DMS153 treated with DMSO at 0.1 percent for 48 hours (cell line): ENCODE data around the gene RHOBTB1.
"Not testable (repeated sequence)": the region's sequence is repeated elsewhere in the genome, so short reads cannot be mapped to it uniquely, and the experiment has no call there.

Source experiments
- DNase-seq: peaks from one replicate; lab custom pipeline; 2025; ENCODE audit not compliant: unreplicated experiment; lab: John Stamatoyannopoulos, UW

RHOBTB1 gene

GRCh38 chr10:60944058-60944909 is at the start of gene RHOBTB1:
Gene RHOBTB1 (minus strand): TSS chr10:60944185. CDS start chr10:60911542, 32,643 bp downstream.
- peak; percentile 43 for DNase-seq

- DNase-seq = no peak
Measured at GRCh38 chr10:60992636-60993035, 48.7 kb upstream of the RHOBTB1 start.

GRCh38 chr10:60990663-60991062 is 46.7 kb upstream of the RHOBTB1 start:
- no peak for DNase-seq

- no peak for DNase-seq
Measured at GRCh38 chr10:60989400-60989876, 45.5 kb upstream of the RHOBTB1 start.

GRCh38 chr10:60986791-60987190 is 42.8 kb upstream of the RHOBTB1 start:
- DNase-seq = no peak

- no peak for DNase-seq
Measured at GRCh38 chr10:60985951-60986350, 42.0 kb upstream of the RHOBTB1 start.

- DNase-seq = no peak
Measured at GRCh38 chr10:60980997-60981396, 37.0 kb upstream of the RHOBTB1 start.

DNA sequence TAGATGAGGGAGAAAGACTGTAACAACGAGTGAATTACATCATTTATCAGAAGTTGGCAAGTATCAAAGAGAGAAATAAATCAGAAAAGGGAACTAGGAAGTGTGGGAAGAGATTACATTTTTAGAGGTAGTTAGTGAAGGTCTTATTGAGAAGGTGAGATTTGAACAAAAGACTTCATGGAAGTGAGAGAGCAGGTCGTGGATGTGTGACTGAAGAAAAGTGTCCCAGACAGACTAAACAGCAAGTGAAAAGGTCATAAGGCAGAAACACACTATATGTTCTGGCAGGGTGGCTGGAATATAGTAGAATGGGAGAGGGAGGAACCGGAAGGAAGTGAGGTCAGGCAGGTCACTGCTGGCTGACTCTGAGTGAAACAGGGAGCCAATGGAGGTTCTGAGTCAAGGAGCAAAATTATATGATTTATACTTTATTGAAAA is 35.7 kb upstream of the RHOBTB1 start:
- no peak for DNase-seq

DNA sequence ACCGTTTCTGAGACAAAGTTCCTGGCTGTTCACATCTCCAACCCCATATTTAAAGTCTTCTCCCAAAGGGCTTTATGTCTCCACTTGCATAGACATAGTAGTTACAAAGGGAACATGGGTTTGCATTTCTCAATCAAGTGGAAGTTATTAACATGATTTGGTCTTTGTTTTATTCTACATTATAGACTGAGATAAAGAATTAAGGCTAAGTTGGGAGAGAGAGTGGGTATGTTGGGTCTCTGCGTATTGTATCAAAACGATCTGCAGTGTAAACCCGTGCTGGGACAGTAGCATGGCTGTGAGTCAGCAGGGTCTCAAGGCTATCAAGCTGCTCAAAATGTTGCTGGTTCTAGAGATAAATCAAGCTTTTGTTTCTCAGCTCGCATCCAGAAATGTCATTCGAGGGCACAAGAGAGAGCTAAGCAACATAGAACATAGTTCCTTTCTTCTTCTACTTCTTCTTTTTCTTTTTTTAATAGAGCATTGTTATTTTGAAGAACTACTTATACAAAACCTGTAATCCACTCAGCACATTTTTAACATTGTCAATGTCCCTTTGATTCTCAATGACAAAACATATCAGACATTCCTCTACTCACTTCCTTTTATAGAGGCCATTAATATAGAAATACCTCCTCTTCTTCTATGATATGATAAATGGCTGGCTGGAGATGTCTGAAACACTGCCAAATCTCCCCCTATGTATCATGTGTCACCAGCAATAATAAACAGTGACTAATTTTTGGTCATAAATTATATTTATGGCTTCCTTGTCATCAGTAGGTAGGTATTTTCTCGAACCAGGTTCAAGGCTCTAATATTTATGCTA is 34.5 kb upstream of the RHOBTB1 start:
- DNase-seq = no peak

GRCh38 chr10:60977161-60978122 is 33.5 kb upstream of the RHOBTB1 start:
- DNase-seq = no peak

GRCh38 chr10:60976687-60977086 is 32.7 kb upstream of the RHOBTB1 start:
- no peak for DNase-seq

GRCh38 chr10:60975716-60976115 is 31.7 kb upstream of the RHOBTB1 start:
- no peak for DNase-seq

DNA sequence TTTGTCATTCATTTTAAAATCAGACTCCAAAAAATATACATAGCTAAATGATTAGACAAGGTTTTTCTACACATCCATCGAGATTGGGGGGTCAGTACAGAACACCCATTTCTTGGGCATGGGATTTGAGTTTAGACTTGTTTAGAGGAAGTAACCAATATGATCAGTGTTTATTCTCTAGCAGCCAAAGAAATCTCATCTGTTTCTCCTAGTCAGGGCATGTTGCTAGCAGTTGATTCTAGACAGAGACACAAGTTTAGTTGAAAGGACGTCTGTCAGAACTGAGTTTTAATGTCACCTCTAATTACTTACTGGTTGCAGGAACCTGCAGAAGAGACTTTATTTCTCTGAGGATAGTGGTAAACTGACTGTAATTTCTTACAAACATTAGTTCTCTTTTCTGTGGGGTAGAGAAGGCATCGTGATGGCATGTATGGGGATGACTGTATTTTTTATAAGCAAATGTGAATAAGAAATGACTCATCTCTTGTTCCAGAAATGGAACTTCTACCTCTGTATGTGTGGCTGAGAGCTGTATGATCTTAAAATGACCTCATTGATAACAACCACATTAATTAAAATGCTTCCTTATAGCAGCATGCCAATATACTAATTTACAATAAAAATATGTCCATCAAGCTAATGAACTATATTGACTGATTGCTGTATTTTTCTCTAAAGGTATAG is 30.6 kb upstream of the RHOBTB1 start:
- DNase-seq = no peak

DNA sequence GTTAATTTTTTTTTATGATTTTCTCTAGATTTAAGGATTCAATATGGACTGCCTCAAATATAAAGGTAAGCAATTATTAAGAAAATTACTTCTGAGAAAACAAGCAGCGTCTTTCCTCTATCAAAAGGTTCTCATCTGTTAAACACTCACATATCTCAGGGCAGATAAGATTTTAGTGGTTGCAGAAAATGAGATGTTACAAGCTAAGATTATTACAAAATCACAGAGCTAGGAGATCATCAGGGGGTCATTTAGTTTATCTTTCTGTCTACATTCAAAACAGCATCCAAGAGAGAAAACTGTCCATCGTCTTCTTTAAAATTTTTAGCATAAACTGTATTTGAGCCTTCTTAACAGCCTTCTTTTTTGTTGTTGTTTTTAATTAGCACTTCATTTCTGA is 29.1 kb upstream of the RHOBTB1 start:
- no peak for DNase-seq

DNA sequence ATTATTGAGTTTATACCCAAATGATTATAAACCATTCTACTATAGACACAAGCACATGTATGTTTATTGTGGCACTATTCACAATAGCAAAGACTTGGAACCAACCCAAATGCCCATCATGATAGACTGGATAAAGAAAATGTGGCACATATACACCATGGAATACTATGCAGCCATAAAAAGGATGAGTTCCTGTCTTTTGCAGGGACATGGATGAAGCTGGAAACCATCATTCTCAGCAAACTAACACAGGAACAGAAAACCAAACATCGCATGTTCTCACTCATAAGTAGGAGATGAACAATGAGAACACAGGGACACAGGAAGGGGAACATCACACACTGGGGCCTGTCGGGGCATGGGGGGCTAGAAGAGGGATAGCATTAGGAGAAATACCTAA is 28.2 kb upstream of the RHOBTB1 start:
- not testable (repeated sequence) for DNase-seq

- DNase-seq = no peak
Measured at GRCh38 chr10:60970526-60970925, 26.5 kb upstream of the RHOBTB1 start.

DNA sequence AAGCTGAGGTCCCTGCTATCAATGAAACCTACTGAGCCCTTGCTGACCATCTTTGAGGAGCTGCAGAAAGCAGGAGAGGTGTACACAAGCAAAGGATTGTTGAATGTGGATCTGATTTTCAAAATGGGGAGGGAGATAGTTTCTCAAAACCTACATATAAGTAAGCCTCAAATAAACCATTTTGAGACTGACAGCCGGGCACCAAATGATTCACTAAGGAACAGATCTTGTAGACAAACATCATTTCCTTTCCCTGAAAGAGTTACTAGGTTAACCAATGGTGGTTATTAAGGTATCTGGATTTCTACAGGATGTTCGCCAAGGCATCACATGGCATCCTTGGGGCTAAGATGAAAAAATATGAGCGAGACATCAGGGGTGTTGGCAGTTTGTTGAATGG is 24.5 kb upstream of the RHOBTB1 start:
- no peak for DNase-seq

- DNase-seq = no peak
Measured at GRCh38 chr10:60967854-60968484, 24.0 kb upstream of the RHOBTB1 start.

- no peak for DNase-seq
Measured at GRCh38 chr10:60967260-60967659, 23.3 kb upstream of the RHOBTB1 start.

GRCh38 chr10:60965696-60966095 is 21.7 kb upstream of the RHOBTB1 start:
- no peak for DNase-seq
